CD4-positive, alpha-beta T cell treated with Interleukin-2 at 100 ng/mL for 4 hours (primary cell): ENCODE measurements around the gene DCTN5.
A peak's percentile ranks its signal among the peaks of the same experiment; 100 is the strongest.

Experiments used
- DNase-seq: peaks from one replicate; pipeline ENCODE4 v3.0.0-alpha.2; 2020; ENCODE audit warnings: low spot score

The DCTN5 gene

GRCh38 chr16:23663918-23664317 is 22.7 kb downstream of the DCTN5 start:
- DNase-seq, result no peak

DNA sequence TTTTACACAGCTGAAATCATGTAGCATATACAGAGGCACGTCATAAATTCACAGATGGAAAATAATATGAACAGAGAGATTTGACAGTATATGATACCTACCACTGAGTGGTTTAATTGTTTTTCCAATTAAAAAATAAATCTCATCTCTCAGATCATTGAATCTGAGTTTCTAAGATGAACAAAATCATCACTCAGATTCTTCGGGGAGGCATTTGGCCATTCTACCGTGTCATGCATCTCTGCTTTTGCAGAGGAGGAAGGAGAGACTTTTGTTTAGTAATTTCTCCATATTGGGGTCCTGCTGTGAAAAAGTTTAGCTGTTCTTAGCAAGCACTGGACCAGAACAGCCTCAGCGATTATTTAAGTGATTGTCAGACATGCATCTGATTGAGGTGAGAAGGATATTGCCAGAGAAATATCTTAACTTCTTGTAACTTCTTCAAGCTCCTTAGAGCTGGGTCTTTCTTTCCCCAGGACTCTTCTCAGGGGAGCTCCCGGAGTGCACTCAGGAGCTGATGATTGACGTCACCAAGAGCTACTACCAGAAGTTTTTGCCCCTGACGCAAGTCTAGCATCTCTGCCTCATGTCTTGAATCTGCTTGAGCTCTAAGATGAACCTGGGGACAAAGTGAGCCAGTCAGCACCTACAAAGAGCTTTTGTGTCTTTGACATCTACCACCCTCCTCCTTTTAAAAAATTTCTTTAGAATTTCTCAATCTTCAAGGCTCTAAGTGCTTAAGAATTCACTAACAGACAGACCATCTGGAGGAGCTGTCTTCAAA is 25.5 kb downstream of the DCTN5 start:
- no peak for DNase-seq

DNA sequence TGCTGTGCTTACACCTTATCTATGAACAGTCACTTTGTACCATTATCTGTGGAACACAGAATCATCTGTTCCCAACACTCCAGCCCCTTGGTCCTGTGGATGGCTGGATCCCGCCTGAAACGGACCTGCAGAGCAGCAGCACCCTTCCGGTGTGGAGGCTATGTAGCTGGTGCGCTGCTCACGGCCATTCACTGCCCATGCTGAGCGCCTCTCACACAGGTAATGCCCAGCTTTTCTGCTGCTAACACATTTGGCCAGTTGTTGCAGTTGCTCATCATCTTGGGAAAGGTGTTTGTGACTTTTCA is 26.0 kb downstream of the DCTN5 start:
- no peak for DNase-seq

DNA sequence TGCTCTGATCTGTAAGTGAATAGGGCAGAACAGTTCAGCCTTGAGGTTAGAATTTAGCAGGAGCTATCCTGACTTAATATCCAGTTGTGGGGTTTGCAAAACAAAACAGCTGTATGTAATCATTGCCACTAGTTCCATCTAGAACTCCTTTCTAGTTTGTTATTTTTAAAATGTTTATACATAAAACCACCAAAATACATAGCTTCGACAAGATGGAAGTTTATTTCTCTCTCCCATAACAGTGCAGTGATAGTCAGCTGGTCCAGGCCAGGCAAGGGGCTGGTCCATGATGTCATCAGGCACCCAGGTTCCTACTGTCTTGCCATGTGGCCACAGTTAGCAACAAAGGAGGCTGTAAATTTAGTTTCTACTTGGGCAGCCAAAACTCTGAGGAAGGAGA is 27.0 kb downstream of the DCTN5 start:
- no peak for DNase-seq

DNA sequence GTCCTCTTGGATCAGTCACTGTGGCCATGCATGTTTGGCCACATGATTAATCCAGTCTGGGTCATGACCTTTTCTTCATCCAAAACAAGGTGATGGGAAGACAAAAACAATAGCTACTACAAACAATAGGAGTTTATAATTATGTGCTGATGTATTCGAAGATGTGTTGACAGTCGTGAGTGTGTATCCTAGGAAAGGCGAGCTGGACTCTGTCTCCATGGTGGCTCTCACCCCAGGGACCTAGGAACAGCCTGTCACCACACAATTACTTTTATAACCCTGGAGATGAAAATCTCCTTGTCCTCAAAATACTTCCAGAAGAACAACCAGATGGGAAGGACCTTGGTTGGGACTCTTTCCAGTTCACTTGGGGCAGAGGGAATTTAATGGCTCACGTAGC is 27.6 kb downstream of the DCTN5 start:
- DNase-seq, result no peak

DNA sequence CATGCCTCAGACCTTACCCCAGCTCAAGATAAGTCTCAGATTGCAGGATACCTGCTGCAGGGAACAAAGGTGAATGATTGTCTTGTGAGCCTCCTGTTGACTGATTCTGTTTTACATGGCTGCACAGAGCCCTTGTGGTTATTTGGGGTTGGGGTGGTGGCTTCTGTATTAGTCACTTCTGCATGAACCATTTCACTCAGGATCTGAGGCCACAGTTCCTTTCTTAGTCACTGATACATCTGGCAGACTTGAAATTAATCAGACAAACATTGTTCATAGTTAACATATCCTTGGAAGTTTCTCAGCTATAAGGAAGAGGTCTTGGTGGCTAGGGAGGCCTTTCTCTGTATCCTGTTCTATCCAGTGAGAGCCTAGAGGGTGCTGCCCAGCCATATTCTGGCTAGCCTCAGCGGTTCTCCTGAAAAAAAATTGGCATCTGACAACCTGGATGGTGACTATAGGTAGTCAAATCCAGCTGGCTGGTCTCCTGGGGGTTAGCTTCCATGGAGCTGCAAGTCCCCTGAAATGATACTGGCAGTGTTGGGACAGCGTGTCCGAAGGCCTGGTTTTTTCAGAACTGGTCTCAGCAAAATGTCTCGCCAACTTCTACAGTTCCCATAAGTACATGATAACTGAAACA is 29.0 kb downstream of the DCTN5 start:
- peak; percentile 9 for DNase-seq

- no peak for DNase-seq
These were observed 32.8 kb downstream of the DCTN5 start for GRCh38 chr16:23673971-23674614.

DNA sequence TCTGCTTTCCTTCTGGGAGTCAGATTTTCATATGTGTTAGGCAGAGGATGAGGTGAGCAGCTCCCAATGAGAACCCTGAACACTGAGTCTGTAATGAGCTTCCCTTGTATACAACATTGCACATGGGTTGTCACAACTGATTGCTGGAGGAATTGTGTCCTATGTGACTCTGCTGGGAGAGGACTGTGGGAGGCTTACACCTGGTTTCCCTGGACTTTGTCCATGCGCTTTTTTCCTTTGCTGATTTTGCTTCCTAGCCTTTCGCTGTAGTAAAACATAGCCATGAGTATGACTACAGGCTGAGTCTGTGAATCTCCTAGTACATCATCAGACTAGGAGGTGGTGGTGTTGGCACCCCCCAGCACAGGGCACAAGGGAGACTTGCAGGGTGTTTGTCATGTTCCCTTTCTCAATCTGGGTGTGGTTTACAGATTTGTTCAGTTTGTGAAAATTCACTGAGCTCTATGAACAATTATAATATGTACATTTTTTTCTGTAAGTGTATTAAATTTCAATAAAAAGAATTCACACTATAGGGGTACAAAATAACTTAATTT is 35.7 kb downstream of the DCTN5 start:
- DNase-seq, result no peak

GRCh38 chr16:23678430-23679273 is 37.4 kb downstream of the DCTN5 start, which contains the start of gene PLK1:
PLK1 (plus strand) TSS chr16:23678889; CDS start chr16:23678933, 44 bp downstream.
- peak; percentile 71 for DNase-seq

DNA sequence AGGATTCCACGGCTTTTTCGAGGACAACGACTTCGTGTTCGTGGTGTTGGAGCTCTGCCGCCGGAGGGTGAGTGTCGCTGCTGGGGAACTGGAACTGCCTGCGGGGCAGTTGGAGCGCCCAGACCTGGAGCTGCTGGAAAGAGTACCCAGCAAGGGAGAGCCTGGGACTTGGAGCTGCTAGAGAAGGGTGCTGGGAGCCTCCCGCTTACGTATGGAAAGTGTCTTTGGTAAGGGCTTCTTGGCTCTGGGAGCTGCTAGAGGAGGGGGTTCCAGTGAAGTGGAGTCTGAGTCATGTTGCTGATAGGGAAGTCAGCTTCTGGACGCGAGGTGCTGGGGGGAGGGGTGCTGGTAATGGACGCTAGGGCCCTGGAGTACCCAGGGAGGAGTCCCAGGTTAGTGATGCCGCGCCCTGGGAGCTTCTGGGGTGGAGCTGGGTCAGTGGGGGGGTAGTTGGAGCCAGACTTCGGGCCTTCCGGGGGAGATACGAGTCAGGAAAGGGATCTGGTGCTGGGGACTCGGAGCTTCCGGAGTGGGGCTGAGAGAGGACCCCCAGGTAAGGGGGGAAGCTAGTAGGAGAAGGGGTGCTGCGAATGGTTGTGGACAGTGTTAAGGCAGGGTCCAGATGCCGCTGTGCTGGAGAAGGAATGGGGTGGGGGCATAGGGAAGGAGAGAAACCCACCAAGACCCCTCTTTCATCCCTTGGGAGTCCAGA is 38.2 kb downstream of the DCTN5 start:
- no peak for DNase-seq

DNA sequence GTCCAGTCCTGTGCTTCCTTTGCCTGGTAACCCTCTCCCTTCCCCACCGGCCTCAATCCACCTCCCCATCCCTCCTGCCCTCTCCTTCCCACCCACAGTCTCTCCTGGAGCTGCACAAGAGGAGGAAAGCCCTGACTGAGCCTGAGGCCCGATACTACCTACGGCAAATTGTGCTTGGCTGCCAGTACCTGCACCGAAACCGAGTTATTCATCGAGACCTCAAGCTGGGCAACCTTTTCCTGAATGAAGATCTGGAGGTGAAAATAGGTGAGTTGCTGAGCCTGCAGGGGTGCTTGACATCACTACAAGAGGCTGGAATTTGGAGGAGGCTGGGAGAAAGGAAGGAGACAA is 38.7 kb downstream of the DCTN5 start:
- no peak for DNase-seq

DNA sequence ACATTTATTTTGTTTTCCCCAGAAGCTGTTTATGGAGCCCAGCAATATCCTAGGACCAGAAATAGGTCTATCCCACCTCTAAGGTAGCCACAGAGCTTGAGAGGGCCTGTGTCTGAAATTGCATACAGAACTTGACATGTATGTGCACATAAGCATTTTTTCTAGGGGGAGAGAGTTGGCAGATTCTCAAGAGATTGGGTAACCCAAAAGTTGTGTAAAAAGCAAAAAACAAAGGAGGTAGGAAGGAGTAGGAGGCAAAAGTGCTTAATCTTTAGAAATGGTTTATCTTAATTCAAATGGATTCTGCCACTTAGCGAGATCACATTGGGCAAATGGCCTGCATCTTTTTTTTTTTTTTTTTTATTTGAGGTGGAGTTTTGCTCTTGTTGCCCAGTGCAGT is 40.9 kb downstream of the DCTN5 start:
- no peak for DNase-seq

- DNase-seq, result no peak
These were observed 42.2 kb downstream of the DCTN5 start for GRCh38 chr16:23683487-23683886.

DNA sequence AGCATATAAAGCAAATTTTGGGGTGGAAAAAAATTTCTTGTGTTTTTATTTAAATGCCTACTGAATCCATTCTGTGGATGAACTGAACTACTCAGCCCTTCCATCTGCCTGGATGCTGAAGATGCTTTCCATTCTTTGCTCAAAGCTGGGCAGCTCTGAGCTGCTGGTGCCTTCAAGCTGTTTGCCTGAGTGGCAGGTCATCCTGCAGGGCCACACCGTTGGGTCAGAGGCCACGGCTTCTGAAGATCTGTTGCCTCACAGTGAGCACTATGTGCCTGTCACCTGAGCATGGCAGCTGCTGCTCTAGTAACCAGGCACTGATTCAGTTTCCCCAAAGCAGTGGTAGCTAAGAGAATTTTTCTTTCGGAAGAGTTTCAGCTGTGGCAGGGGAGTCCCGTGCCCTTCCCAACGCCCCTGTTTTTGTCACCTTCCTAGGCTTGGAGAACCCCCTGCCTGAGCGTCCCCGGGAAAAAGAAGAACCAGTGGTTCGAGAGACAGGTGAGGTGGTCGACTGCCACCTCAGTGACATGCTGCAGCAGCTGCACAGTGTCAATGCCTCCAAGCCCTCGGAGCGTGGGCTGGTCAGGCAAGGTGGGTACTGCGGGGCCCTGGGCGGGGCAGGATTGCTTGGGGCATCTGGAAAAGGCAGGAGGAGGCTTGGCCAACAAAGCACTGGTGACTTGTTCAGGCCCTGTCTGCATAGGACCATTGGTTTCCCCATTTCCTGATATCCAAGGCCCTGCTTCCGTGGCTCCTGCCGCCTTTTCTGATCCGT is 46.0 kb downstream of the DCTN5 start:
- no peak for DNase-seq

- no peak for DNase-seq
These were observed 48.3 kb downstream of the DCTN5 start for GRCh38 chr16:23689442-23690187.

DNA sequence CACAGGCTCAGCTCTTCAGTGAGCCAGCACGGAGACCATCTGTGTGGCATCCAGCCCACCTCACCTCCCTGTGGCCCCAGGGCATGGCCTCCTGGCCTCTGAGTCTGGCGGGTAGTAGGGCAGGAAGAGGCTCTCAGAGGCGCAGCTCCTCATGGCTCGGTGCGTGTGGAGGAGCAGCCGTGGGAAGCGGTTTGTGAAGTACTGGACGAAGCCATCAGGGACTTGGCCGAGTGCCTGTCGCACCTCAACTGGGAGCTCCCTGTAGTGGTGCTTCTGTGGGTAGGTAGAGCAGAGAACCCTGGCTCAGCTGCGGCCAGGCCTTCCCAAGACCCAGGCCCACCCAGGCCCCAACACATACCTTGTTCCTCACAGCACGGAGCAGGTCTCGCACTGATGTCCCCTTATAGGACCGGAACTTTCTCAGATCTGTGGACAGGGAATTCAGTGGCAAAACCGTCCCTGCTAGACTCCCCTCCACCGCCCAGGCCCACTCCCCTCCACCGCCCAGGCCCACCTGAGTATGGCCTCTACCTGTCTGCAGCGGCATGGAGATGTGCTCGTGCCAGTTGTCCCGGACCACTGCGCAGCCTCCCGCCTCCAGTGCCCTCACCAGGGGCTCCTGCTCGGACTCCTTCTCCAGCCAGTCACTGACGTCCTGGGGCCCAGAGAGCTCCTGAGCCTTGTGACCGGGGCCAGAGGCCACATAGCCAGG is 49.7 kb downstream of the DCTN5 start:
- no peak for DNase-seq

- DNase-seq, result no peak
These were observed 50.4 kb downstream of the DCTN5 start for GRCh38 chr16:23691483-23692189.

DNA sequence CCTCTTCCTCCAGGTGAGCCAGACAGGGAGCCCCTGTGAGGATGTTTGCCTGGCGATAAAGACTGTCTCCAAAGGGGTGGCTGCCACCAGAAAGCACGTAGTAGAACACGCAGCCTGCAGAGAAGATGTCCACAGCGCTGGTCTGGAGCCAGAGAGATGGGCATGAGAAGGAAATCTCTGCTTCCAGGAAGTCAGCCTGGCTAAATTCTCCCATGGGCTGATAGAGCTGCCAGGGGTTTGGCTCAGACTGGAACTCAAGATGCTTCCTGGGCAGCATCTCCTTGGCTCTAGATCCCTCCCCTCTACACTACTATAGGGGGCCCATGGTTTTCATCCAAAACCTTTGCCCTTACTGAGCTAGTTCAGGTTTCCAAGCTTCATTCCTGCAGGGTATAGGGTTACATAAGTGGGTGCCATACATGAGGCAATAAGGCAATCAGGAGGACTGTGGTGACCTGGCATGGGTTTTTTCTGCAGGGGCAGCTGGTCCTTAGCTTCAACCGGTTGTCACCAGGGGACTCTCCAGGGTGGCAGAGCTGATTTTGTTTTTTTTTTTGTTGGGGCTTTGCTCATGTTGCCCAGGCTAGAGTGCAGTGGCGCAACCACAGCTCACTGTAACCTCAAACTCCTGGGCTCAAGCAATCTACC is 51.0 kb downstream of the DCTN5 start:
- DNase-seq, result no peak
